A549 (cell line): ENCODE measurements around the gene NAV2.

ENCODE experiments used
- CTCF ChIP-seq: fragments of >200 bp; sonication (Bioruptor Twin); formaldehyde crosslinking; IDR thresholded peaks from 3 replicates; pipeline ENCODE4 v1.5.1; 2016
- HDAC2 ChIP-seq: fragments of 200-600 bp; sonication (generic); IDR thresholded peaks from 2 replicates; pipeline ENCODE4 v1.6.1; 2016

DNA sequence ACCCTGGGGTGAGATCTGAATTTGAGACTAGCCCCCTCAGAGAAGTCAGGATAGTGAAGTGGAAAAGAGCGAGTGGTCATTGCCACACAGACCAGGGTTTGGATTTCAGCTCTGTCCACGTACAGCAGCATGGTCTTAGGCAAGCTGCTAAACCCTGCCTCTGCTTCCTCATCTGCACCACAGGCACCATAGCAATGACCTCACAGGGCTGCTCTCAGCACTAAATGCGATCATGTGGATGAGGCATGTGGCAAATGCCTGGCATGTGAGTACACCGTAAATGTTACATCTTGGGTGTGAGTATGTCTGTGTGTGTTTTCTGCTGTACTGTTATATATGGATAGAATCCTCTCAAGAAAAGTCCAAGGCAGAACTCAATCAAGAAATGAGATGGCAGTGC lies 15.8 kb downstream of the NAV2 start:
- TF ChIP-seq CTCF (no peak), HDAC2 (no peak)
